Chondrocyte (in vitro differentiated cells): ENCODE data around the gene LORICRIN. TPM values are rescaled to one million over a fixed set of nuclear protein-coding genes. Genes with fewer than 3 reads are reported as not detected.

ENCODE experiments used
- DNase-seq: peaks from one replicate; pipeline ENCODE4 v3.0.0; 2021; ENCODE audit warnings: mixed read lengths, low spot score
- H3K27ac Mint-ChIP-seq: one replicate; pipeline ENCODE4 v1.8.0; 2021; ENCODE audit warnings: mild to moderate bottlenecking, moderate library complexity, mixed read lengths; ENCODE audit not compliant: unreplicated experiment
- H3K27me3 Mint-ChIP-seq: 2 replicates; pipeline ENCODE4 v1.8.0; 2021; ENCODE audit warnings: low read depth, mixed read lengths
- H3K36me3 Mint-ChIP-seq: 2 replicates; pipeline ENCODE4 v1.8.0; 2021; ENCODE audit warnings: low read depth, mixed read lengths
- H3K4me1 Mint-ChIP-seq: 2 replicates; pipeline ENCODE4 v1.8.0; 2021; ENCODE audit warnings: low read depth, mild to moderate bottlenecking, mixed read lengths
- H3K4me3 Mint-ChIP-seq: one replicate; pipeline ENCODE4 v1.8.0; 2021; ENCODE audit warnings: mild to moderate bottlenecking, moderate library complexity, mixed read lengths; ENCODE audit not compliant: unreplicated experiment
- H3K9me3 Mint-ChIP-seq: 2 replicates; pipeline ENCODE4 v1.8.0; 2021; ENCODE audit warnings: low read depth, mixed read lengths
- CTCF ChIP-seq: fragments of 200-600 bp; sonication (generic); IDR thresholded peaks from 2 replicates; pipeline ENCODE4 v1.5.0; 2021; ENCODE audit warnings: antibody characterized with exemption, mild to moderate bottlenecking, moderate library complexity
- total RNA-seq: library from RNA; stranded (reverse); gene quantifications from 3 replicates; pipeline ENCODE4 v1.2.1, GENCODE V29; 2021

The LORICRIN gene
- total RNA-seq, 1 donor from 2014 or later = not detected

- Mint-ChIP-seq H3K27me3 (peaks cover 18% of the 10 kb centered on the region), H3K4me1 (no peaks in the 10 kb centered on the region), H3K27ac (no peak overlapping the region), H3K9me3 (no peaks in the 10 kb centered on the region), H3K4me3 (no peak overlapping the region), H3K36me3 (no peaks in the 10 kb centered on the region)
- DNase-seq = no peak
- TF ChIP-seq CTCF = peak; percentile 54
These were observed 18.4 kb downstream of the LORICRIN start for GRCh38 chr1:153277852-153278251.

- no peaks in the 10 kb centered on the region for H3K4me1 Mint-ChIP-seq
- no peaks in the 10 kb centered on the region for H3K36me3 Mint-ChIP-seq
- TF ChIP-seq CTCF = peak; percentile 45
- no peak overlapping the region for H3K27ac Mint-ChIP-seq
- H3K27me3 Mint-ChIP-seq = peaks cover 4% of the 10 kb centered on the region
- no peak for DNase-seq
- no peak overlapping the region for H3K4me3 Mint-ChIP-seq
- no peaks in the 10 kb centered on the region for H3K9me3 Mint-ChIP-seq
These were observed 29.3 kb downstream of the LORICRIN start for GRCh38 chr1:153288634-153289275.

- H3K4me3 Mint-ChIP-seq = no peak overlapping the region
- no peak for DNase-seq
- TF ChIP-seq CTCF = no peak
- H3K4me1 Mint-ChIP-seq = no peaks in the 10 kb centered on the region
- H3K27me3 Mint-ChIP-seq = peaks cover 6% of the 10 kb centered on the region
- no peaks in the 10 kb centered on the region for H3K9me3 Mint-ChIP-seq
- no peak overlapping the region for H3K27ac Mint-ChIP-seq
- no peaks in the 10 kb centered on the region for H3K36me3 Mint-ChIP-seq
These were observed 32.0 kb downstream of the LORICRIN start for GRCh38 chr1:153291514-153291913.

- H3K36me3 Mint-ChIP-seq = no peaks in the 10 kb centered on the region
- no peaks in the 10 kb centered on the region for H3K4me1 Mint-ChIP-seq
- DNase-seq = no peak
- H3K27ac Mint-ChIP-seq = no peak overlapping the region
- H3K4me3 Mint-ChIP-seq = no peak overlapping the region
- H3K27me3 Mint-ChIP-seq = peaks cover 7% of the 10 kb centered on the region
- no peak for TF ChIP-seq CTCF
- no peaks in the 10 kb centered on the region for H3K9me3 Mint-ChIP-seq
These were observed 32.7 kb downstream of the LORICRIN start for GRCh38 chr1:153292185-153292584.

- no peak for TF ChIP-seq CTCF
- Mint-ChIP-seq H3K4me1 (no peaks in the 10 kb centered on the region), H3K27ac (no peak overlapping the region), H3K4me3 (no peak overlapping the region), H3K27me3 (peaks cover 7% of the 10 kb centered on the region), H3K36me3 (no peaks in the 10 kb centered on the region), H3K9me3 (no peaks in the 10 kb centered on the region)
- DNase-seq = no peak
These were observed 33.4 kb downstream of the LORICRIN start for GRCh38 chr1:153292740-153293479.
